ENCODE data around the gene TP53I3. TPM values are rescaled to one million over a fixed set of nuclear protein-coding genes. Genes with fewer than 3 reads are reported as not detected.

TP53I3 gene
- total RNA-seq, 1 donor from 2014 or later, result 38.0 TPM

DNA sequence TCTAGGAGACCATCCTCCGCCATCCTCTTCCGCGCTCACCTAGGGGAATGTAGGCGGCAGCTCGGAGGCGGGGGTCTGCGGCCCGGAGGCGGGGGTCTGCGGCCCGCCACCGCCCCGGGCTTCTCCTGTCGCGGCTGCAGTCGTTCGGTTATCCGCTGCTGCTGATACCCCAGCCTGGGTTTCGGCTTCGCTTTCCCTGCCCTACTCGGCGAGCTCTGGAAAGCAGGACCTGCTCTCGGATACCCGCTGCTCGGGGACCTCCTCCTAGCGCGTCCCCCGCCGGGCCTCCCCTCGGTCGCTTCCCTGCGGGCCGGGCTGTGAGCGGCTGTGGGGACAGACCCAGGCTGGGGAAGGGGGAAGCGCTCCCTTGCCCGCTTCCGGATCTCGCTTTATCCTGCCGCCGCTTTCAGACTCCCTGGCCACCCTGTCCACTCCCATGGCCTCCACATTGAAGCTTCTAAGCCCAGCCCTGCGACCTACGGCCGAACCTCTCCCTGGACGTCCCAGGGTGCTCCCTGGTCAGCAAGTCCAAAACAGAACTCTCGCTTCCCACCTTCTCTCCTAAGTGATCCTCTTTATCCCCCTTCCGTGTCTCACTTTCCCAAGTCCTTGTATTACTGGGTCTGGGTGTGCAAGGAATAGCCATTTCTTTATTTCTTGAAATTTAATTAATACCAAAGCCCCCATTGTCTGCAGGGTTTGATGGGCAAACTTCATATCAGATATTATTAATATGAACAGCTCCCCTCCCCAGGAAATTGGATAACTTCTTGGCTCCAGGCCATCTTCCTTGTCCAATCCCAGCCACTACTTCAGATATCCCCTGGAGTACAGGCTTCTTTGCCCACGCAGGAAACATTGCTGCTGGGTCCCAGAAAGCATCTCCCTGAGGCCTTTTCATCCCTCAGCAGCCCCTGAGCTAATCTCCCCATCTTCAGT, 34.3 kb downstream of the TP53I3 start:
- H3K4me3 Mint-ChIP-seq (ENCODE audit: unreplicated experiment), result peak overlapping the region; percentile 93
- TF ChIP-seq, protein P1, sequence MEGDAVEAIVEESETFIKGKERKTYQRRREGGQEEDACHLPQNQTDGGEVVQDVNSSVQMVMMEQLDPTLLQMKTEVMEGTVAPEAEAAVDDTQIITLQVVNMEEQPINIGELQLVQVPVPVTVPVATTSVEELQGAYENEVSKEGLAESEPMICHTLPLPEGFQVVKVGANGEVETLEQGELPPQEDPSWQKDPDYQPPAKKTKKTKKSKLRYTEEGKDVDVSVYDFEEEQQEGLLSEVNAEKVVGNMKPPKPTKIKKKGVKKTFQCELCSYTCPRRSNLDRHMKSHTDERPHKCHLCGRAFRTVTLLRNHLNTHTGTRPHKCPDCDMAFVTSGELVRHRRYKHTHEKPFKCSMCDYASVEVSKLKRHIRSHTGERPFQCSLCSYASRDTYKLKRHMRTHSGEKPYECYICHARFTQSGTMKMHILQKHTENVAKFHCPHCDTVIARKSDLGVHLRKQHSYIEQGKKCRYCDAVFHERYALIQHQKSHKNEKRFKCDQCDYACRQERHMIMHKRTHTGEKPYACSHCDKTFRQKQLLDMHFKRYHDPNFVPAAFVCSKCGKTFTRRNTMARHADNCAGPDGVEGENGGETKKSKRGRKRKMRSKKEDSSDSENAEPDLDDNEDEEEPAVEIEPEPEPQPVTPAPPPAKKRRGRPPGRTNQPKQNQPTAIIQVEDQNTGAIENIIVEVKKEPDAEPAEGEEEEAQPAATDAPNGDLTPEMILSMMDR (IDR thresholded peaks at IDR 0.05; ENCODE audit: partially characterized antibody, unreplicated experiment), result no peak
- H3K27me3 Mint-ChIP-seq (ENCODE audit: unreplicated experiment), result peaks cover 5% of the 10 kb centered on the region
- H3K36me3 Mint-ChIP-seq (ENCODE audit: unreplicated experiment), result no peaks in the 10 kb centered on the region
- peaks cover 7% of the 10 kb centered on the region for H3K9me3 Mint-ChIP-seq (ENCODE audit: unreplicated experiment)
- peak; percentile 64 for DNase-seq
- peaks cover 17% of the 10 kb centered on the region for H3K4me1 Mint-ChIP-seq (ENCODE audit: low read depth, unreplicated experiment)
- no peak overlapping the region for H3K27ac Mint-ChIP-seq (ENCODE audit: unreplicated experiment)

DNA sequence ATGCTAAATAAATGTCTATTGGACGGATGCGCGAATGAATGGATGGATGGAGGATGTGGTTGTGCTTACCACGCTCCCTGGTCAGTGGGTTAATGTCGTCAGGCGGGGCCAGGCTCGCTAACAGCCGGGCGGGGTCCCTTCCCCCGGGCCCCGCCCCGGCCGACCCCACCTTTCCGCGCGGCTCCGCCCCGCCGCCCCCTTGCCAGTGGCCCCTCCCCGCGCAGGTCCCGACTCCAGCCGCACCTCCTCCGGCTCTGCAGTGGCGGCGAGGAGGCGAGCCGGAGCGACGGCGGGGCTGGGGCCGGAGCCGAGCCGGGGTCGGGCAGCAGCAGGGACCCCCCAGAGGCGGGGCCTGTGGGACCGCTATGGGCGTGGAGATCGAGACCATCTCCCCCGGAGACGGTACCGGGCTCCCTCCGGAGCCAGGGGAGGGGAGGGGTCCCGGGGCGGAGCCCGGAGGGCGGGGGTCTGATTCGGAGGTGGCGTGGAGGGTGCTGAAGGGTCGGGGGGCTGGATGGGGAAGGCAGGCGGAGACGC, 35.1 kb downstream of the TP53I3 start, which contains the start of gene FKBP1B:
Gene FKBP1B (plus strand): TSS at position 257 of the 537 bp plus-strand sequence. CDS start 109 bp downstream, at position 366.
- DNase-seq, result peak; percentile 87
- Mint-ChIP-seq H3K9me3 (ENCODE audit: unreplicated experiment) (peaks cover 9% of the 10 kb centered on the region), H3K4me3 (ENCODE audit: unreplicated experiment) (peak within 1 kb of the TSS; percentile 93), H3K27ac (ENCODE audit: unreplicated experiment) (peak within 1 kb of the TSS; percentile 44), H3K36me3 (ENCODE audit: unreplicated experiment) (no peaks in the 10 kb centered on the region), H3K27me3 (ENCODE audit: unreplicated experiment) (peaks cover 5% of the 10 kb centered on the region), H3K4me1 (ENCODE audit: low read depth, unreplicated experiment) (peaks cover 18% of the 10 kb centered on the region)
- TF ChIP-seq, protein P1 (IDR thresholded peaks at IDR 0.05; ENCODE audit: partially characterized antibody, unreplicated experiment), result no peak

DNA sequence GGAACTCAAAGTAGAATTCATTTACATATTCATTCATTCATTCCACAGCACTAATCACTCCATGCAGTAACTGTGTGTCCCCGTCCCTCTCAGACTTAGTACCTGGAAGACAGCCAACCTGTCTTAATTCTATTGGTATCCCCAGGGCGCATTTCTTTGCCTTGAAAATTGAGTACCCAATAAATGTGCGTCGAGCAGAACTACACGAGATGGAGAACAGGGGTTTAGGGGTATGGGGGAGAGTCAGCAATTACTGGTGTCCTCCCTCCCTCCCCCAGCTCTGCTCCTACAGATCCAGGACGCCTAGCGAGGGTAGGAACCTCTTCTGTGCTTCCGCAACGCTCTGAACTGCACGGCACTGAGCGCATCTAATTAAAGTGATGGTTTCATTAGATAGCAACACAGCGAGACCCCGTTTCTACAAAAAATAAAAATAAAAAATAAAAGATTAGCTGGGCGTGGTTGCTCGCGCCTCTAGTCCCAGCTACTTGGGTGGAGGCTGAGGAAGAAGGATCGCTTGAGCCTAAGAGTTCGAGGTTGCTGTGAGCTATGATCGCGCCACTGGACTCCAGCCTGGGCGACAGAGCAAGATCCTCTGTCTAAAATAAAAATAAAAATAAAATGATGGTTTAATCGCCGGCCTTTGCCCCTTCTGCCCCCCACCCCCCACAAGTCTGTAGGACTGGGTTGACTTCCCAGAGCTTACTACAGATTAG, 35.7 kb downstream of the TP53I3 start:
- peak overlapping the region; percentile 93 for H3K4me3 Mint-ChIP-seq (ENCODE audit: unreplicated experiment)
- peaks cover 13% of the 10 kb centered on the region for H3K4me1 Mint-ChIP-seq (ENCODE audit: low read depth, unreplicated experiment)

DNA sequence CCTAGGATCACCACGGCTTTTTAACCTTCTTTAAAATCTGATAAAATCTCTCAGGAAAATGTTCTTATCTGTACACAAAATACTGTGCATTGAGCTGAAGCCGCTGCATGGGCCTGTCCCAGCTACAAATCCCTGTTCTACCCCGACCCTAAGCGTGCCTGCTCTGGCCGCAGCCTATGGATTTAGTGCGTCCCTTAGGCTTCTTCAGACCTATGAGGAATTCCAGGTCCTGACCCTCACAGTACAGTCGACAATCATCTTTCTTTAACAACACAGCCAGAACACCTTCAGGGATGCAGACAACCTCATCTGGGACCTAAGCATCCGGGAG, 37.0 kb downstream of the TP53I3 start:
- Mint-ChIP-seq H3K36me3 (ENCODE audit: unreplicated experiment) (no peaks in the 10 kb centered on the region), H3K27ac (ENCODE audit: unreplicated experiment) (no peak overlapping the region)

More for the DNA sequence above, 35.7 kb downstream of the TP53I3 start:
- peaks cover 9% of the 10 kb centered on the region for H3K9me3 Mint-ChIP-seq (ENCODE audit: unreplicated experiment)
- TF ChIP-seq, protein P1 (IDR thresholded peaks at IDR 0.05; ENCODE audit: partially characterized antibody, unreplicated experiment), result no peak
- H3K36me3 Mint-ChIP-seq (ENCODE audit: unreplicated experiment), result no peaks in the 10 kb centered on the region
- H3K27me3 Mint-ChIP-seq (ENCODE audit: unreplicated experiment), result peaks cover 5% of the 10 kb centered on the region
- DNase-seq, result no peak
- peak overlapping the region; percentile 44 for H3K27ac Mint-ChIP-seq (ENCODE audit: unreplicated experiment)

More for the DNA sequence above, 37.0 kb downstream of the TP53I3 start:
- H3K4me3 Mint-ChIP-seq (ENCODE audit: unreplicated experiment), result peak overlapping the region; percentile 100
- H3K4me1 Mint-ChIP-seq (ENCODE audit: low read depth, unreplicated experiment), result peaks cover 13% of the 10 kb centered on the region
- TF ChIP-seq, protein P1 (IDR thresholded peaks at IDR 0.05; ENCODE audit: partially characterized antibody, unreplicated experiment), result no peak
- no peak for DNase-seq
- peaks cover 5% of the 10 kb centered on the region for H3K27me3 Mint-ChIP-seq (ENCODE audit: unreplicated experiment)
- peaks cover 9% of the 10 kb centered on the region for H3K9me3 Mint-ChIP-seq (ENCODE audit: unreplicated experiment)
